SK-N-SH treated with all-trans-retinoic acid at 6 μM for 48 hours (cell line): ENCODE measurements around the gene PARVB.

ENCODE experiments used
- ATAC-seq: fragments of 200-7000 bp; cut with Tn5 transposase; 3 replicates; pipeline ENCODE4 v1.9.1; 2020; ENCODE audit warnings: mild to moderate bottlenecking, moderate library complexity
- BACH2 ChIP-seq: fragments of 250-450 bp; sonication (Bioruptor Pico); IDR thresholded peaks from 2 replicates; pipeline ENCODE4 v1.9.0; 2021; ENCODE audit warnings: mild to moderate bottlenecking, borderline replicate concordance
- CSDC2 ChIP-seq: fragments of 250-450 bp; sonication (Bioruptor Pico); IDR thresholded peaks from 2 replicates; pipeline ENCODE4 v1.5.0; 2020; ENCODE audit warnings: mild to moderate bottlenecking, moderate library complexity
- ESRRG ChIP-seq: fragments of 250-450 bp; sonication (Bioruptor Pico); IDR thresholded peaks from 2 replicates; pipeline ENCODE4 v1.6.1; 2021; ENCODE audit warnings: mild to moderate bottlenecking
- GLIS3 ChIP-seq: fragments of 250-450 bp; sonication (Bioruptor Pico); IDR thresholded peaks from 2 replicates; pipeline ENCODE4 v1.5.0; 2020; ENCODE audit warnings: mild to moderate bottlenecking, moderate library complexity
- ISL1 ChIP-seq: fragments of 250-450 bp; sonication (Bioruptor Pico); IDR thresholded peaks from 2 replicates; pipeline ENCODE4 v2.1.2; 2022; ENCODE audit warnings: mild to moderate bottlenecking, moderate library complexity
- OSR1 ChIP-seq: fragments of 250-450 bp; sonication (Bioruptor Pico); IDR thresholded peaks from 2 replicates; pipeline ENCODE4 v1.8.0; 2022; ENCODE audit warnings: moderate library complexity, mild to moderate bottlenecking, inconsistent platforms
- PATZ1 ChIP-seq: fragments of 250-450 bp; sonication (Bioruptor Pico); IDR thresholded peaks from 2 replicates; pipeline ENCODE4 v1.8.0; 2020; ENCODE audit warnings: mild to moderate bottlenecking, moderate library complexity, borderline replicate concordance
- PPARA ChIP-seq: fragments of 250-450 bp; sonication (Bioruptor Pico); IDR thresholded peaks from 2 replicates; pipeline ENCODE4 v1.5.0; 2020; ENCODE audit warnings: mild to moderate bottlenecking, borderline replicate concordance
- SNAI2 ChIP-seq: fragments of 250-450 bp; sonication (Bioruptor Pico); IDR thresholded peaks from 2 replicates; pipeline ENCODE4 v1.5.0; 2020; ENCODE audit warnings: mild to moderate bottlenecking, moderate library complexity
- TCF4 ChIP-seq: fragments of 250-450 bp; sonication (Bioruptor Pico); IDR thresholded peaks from 2 replicates; pipeline ENCODE4 v1.8.0; 2021; ENCODE audit warnings: mild to moderate bottlenecking, moderate library complexity, borderline replicate concordance
- TOX ChIP-seq: fragments of 250-450 bp; sonication (Bioruptor Pico); IDR thresholded peaks from 2 replicates; pipeline ENCODE4 v1.8.0; 2021; ENCODE audit warnings: mild to moderate bottlenecking, moderate library complexity, borderline replicate concordance
- TSHZ2 ChIP-seq: fragments of 250-450 bp; sonication (Bioruptor Pico); IDR thresholded peaks from 2 replicates; pipeline ENCODE4 v1.5.0; 2020; ENCODE audit warnings: mild to moderate bottlenecking, moderate library complexity
- ZC3H10 ChIP-seq: fragments of 250-450 bp; sonication (Bioruptor Pico); IDR thresholded peaks from 2 replicates; pipeline ENCODE4 v1.5.1; 2021; ENCODE audit warnings: mild to moderate bottlenecking, moderate library complexity
- ZFP3 ChIP-seq: fragments of 250-450 bp; sonication (Bioruptor Pico); IDR thresholded peaks from 2 replicates; pipeline ENCODE4 v1.5.0; 2020; ENCODE audit warnings: mild to moderate bottlenecking, moderate library complexity
- ZFP30 ChIP-seq: fragments of 450-650 bp; formaldehyde crosslinking; IDR thresholded peaks from 2 replicates; pipeline ENCODE4 v1.5.0; 2022; ENCODE audit warnings: mild to moderate bottlenecking, moderate library complexity
- ZNF565 ChIP-seq: fragments of 450-650 bp; formaldehyde crosslinking; conservative IDR thresholded peaks from 2 replicates; pipeline ENCODE4 v1.5.0; 2020; ENCODE audit warnings: low read depth, mild to moderate bottlenecking, moderate library complexity
- ZNF8 ChIP-seq: fragments of 450-650 bp; formaldehyde crosslinking; IDR thresholded peaks from 2 replicates; pipeline ENCODE4 v1.5.0; 2020; ENCODE audit warnings: mild to moderate bottlenecking, moderate library complexity
- TF ChIP-seq, protein P1 (sequence below): fragments of 250-450 bp; sonication (Bioruptor Pico); IDR thresholded peaks from 2 replicates; pipeline ENCODE4 v1.8.0; 2021; ENCODE audit warnings: low read depth, mild to moderate bottlenecking, moderate library complexity, borderline replicate concordance
- TF ChIP-seq, protein P2 (sequence below): fragments of 250-450 bp; sonication (Bioruptor Pico); IDR thresholded peaks from 2 replicates; pipeline ENCODE4 v1.5.1; 2021; ENCODE audit warnings: mild to moderate bottlenecking, moderate library complexity

The PARVB gene

DNA sequence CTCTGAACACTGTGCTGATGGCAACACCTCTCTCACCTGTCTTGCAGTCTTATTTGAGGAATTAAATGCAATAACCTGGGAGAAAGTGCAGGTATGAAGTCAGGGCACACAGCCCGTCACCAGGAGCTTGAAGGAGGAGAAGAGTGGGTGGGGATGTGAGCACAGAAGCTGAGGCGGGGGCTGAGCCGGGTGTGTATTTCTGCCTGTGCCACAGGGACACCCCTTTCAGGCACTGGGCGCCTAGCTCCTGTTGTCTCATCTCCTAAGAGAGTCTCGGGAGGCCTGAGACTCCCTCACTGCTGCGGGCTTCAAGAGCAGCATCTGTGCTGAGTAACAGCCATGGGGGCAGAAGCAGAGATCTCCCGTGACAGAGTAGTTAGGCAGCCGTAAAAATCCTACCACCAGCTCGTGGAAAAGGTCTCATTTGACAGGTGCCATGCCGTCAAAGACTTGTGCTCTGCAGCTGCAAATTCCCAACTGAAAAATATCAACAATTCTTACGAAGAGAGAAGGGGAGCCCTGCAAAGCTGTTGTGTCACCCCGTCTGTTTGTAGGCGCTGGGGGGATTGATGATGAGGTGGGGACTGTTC is 26.8 kb downstream of the PARVB start:
- no peak for TF ChIP-seq ZNF565 (CRISPR knock-in tag)
- TF ChIP-seq ZC3H10 = no peak
- no peak for TF ChIP-seq TCF4 (CRISPR knock-in tag)
- ATAC-seq = no peak

DNA sequence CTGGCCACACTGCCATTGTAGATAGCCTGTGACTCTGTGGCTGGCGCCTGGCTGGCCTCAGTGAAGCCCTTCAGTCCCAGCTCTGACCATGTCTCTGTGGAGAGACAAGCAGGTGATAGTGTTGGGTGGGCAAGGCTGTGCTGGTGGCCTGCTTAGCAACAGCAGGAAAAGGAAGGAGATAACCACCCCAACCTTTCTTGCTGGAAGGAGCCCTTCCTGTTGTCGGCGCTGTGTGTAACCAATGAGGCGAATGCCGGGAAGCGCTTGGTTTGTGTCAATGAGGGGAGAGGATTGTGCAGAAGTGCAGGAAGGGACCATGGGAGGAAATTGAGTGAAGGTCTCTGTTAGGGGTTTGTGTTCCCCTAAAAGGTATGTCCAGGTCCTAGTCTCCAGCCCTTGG is 27.3 kb downstream of the PARVB start:
- TF ChIP-seq TSHZ2 (CRISPR knock-in tag) (no peak), GLIS3 (CRISPR knock-in tag) (no peak), ZNF565 (CRISPR knock-in tag) (no peak), TCF4 (CRISPR knock-in tag) (no peak), PPARA (CRISPR knock-in tag) (no peak), BACH2 (no peak)
- TF ChIP-seq, protein P1, sequence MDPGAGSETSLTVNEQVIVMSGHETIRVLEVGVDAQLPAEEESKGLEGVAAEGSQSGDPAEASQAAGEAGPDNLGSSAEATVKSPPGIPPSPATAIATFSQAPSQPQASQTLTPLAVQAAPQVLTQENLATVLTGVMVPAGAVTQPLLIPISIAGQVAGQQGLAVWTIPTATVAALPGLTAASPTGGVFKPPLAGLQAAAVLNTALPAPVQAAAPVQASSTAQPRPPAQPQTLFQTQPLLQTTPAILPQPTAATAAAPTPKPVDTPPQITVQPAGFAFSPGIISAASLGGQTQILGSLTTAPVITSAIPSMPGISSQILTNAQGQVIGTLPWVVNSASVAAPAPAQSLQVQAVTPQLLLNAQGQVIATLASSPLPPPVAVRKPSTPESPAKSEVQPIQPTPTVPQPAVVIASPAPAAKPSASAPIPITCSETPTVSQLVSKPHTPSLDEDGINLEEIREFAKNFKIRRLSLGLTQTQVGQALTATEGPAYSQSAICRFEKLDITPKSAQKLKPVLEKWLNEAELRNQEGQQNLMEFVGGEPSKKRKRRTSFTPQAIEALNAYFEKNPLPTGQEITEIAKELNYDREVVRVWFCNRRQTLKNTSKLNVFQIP = no peak
- no peak for ATAC-seq

GRCh38 chr22:44051961-44052360 is 27.9 kb downstream of the PARVB start:
- TF ChIP-seq SNAI2 (CRISPR knock-in tag) (no peak), ISL1 (CRISPR knock-in tag) (no peak), BACH2 (no peak), GLIS3 (CRISPR knock-in tag) (no peak), TOX (CRISPR knock-in tag) (no peak), PATZ1 (no peak), TCF4 (CRISPR knock-in tag) (no peak), TSHZ2 (CRISPR knock-in tag) (no peak), ZFP30 (CRISPR knock-in tag) (no peak), ESRRG (CRISPR knock-in tag) (no peak), ZNF565 (CRISPR knock-in tag) (no peak), ZC3H10 (no peak), PPARA (CRISPR knock-in tag) (no peak), ZNF8 (CRISPR knock-in tag) (no peak), CSDC2 (no peak), OSR1 (CRISPR knock-in tag) (no peak), ZFP3 (CRISPR knock-in tag) (no peak)
- TF ChIP-seq, protein P1 = no peak
- TF ChIP-seq, protein P2, sequence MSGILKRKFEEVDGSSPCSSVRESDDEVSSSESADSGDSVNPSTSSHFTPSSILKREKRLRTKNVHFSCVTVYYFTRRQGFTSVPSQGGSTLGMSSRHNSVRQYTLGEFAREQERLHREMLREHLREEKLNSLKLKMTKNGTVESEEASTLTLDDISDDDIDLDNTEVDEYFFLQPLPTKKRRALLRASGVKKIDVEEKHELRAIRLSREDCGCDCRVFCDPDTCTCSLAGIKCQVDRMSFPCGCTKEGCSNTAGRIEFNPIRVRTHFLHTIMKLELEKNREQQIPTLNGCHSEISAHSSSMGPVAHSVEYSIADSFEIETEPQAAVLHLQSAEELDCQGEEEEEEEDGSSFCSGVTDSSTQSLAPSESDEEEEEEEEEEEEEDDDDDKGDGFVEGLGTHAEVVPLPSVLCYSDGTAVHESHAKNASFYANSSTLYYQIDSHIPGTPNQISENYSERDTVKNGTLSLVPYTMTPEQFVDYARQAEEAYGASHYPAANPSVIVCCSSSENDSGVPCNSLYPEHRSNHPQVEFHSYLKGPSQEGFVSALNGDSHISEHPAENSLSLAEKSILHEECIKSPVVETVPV (CRISPR knock-in tag) = no peak
- no peak for ATAC-seq
